Body of pancreas (tissue), 4 donors: ENCODE results near the gene MESD.

Experiments
- POLR2A ChIP-seq, 3 donors: fragments of 450-650 bp; IDR thresholded peaks; one replicate each; pipeline ENCODE4 v1.6.1; 2016; ENCODE audit warnings: antibody characterized with exemption in 3 of 3, mild to moderate bottlenecking in 2 of 3
- TF ChIP-seq, protein P1 (sequence below), 7 experiments: fragments of 450-650 bp in 4 of 7; fragments of 200-600 bp in 3 of 7; sonication (generic) in 3 of 7; IDR thresholded peaks; one replicate each; pipeline ENCODE4 v1.5.1; 2016 to 2019; ENCODE audit warnings: antibody characterized with exemption in 7 of 7

DNA sequence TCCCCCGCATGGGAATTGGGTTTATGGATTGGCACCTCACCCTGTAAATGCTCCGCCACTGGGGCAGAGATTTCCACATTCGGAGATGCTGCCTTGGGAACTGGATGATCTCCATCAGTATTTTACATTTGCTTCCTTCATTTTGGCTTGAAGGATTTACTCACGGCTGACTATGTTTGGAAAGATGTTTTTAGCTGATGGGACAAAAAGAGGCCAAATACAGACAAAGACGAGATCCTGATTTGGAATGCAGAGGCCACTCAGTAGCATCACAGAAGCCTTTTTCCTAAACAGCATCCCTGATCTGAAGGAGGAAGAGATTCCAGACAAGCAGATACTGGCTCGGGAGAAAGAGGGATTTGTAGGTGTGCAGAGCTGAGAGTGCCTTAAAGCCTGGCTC is 76.9 kb downstream of the MESD start:
- TF ChIP-seq POLR2A (IDR thresholded peaks at IDR 0.05): no peak
- TF ChIP-seq, protein P1, sequence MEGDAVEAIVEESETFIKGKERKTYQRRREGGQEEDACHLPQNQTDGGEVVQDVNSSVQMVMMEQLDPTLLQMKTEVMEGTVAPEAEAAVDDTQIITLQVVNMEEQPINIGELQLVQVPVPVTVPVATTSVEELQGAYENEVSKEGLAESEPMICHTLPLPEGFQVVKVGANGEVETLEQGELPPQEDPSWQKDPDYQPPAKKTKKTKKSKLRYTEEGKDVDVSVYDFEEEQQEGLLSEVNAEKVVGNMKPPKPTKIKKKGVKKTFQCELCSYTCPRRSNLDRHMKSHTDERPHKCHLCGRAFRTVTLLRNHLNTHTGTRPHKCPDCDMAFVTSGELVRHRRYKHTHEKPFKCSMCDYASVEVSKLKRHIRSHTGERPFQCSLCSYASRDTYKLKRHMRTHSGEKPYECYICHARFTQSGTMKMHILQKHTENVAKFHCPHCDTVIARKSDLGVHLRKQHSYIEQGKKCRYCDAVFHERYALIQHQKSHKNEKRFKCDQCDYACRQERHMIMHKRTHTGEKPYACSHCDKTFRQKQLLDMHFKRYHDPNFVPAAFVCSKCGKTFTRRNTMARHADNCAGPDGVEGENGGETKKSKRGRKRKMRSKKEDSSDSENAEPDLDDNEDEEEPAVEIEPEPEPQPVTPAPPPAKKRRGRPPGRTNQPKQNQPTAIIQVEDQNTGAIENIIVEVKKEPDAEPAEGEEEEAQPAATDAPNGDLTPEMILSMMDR (IDR thresholded peaks at IDR 0.05): no peak
